CD4-positive, alpha-beta T cell treated with Interleukin-15 for 1 hour (primary cell): ENCODE results near the gene FOXA3.

ENCODE experiments used
- DNase-seq: peaks from one replicate; pipeline ENCODE4 v3.0.0-alpha.2; 2020

The FOXA3 gene

DNA sequence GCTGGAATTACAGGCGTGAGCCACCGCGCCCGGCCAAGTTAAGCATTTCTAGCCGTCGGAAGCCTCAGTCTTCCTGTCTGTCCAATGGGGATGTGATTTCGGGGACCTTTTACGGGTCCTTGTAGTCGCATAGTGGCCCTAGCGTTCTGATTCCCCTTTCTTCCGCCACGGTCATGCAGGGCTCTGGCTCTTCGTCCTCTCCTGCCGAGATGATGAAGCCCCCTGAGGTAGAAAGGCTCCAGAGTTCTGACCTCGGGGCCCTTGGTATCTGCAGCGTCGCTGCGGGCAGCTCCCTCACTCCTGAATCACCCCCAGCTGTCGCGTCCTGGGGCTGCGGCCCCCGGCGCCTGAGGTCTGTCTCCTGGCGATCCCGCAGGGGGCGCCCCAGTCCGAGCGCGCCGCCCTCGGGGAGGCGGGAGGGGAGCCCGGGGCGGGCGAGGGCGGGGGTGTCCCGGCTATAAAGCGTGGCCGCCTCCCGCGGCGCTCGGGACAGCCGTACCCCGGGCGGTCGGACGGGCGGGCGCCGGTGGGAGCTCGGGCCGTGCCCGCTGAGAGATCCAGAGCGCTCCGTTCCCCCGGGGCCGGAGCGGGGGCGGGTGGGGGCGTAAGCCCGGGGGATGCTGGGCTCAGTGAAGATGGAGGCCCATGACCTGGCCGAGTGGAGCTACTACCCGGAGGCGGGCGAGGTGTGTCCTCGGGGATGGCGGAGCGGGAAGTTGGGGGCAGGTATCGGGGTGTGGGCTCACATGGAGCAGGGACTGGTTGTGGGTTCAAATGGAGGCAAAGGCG, at the start of gene FOXA3:
Gene FOXA3, plus strand, starts transcription at position 487 of the 789 bp plus-strand sequence. Its CDS starts 131 bp downstream, at position 618.
- peak; percentile 57 for DNase-seq

DNA sequence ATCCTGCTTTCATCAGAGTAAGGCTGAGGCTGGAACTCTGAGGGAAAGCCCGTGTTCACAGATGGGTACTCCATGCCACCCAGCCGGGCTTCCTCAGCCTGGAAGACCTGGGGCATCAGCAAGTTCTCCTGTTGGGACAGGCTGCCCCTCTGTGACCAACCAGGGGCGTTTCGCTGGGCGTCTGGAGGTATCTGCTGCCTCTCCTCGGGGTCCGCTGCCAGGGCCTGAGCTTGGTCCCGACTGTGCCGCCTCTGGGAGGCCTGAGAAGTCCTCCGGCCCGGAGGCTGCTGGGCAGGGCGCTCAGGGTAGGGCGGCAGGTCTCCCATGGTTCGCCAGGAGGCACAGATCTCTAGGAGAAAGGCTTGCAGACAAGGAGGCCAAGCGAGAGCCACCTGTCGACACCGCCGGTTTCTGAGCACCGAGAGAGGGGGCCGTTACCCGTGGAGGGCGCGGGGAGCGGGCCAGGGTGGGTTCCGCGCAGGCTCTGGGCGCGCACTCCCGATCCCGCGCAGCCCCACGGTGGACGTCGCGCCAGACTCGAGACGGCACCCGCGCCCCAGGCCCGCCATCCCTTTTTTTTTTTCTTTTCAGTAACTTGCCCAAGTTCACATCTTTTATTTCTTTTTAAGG, 49.2 kb upstream of the FOXA3 start, which contains the start of gene RSPH6A:
Gene RSPH6A, minus strand, starts transcription at position 458 of the 630 bp plus-strand sequence. Its CDS starts 132 bp downstream, at position 326.
- no peak for DNase-seq

DNA sequence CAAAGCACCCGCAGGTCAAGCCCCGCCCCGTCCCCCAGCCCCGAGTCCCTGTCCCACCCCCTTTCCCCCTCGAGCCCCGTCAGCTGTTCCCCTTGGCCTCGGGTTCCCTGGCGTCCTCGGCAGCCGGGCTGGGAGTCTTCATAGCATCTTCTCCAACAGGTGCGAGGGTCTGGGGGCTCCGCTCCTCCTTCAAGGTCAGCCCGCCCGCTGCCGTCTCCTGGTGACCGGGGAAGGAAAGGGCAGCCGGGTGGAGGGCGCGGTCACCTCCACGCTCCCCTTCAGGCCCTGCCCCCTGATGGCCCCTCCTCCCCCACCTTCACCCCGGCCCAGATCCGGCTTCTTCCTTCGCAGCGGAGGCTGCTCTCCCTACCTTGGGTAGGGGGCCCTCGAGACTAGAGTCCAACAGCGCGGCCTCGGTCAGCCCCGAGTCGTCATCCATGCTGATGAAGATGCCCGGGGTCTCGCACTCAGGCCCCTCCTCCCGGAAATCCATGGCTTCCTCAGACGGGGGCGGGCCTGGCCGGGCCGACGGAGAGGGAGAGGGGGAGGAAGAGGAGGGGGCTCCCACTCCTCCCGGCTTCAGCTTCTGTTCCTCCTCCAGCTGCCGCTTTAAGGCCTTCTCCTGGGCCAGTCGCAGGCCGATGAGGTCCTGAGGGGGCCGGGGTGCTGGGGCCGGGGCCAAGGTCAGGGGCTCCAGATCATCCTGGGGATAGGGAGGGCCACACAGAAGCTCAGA, 48.5 kb upstream of the FOXA3 start:
- no peak for DNase-seq

- no peak for DNase-seq
Observed at GRCh38 chr19:45816236-45817009, 47.7 kb upstream of the FOXA3 start.

- peak; percentile 95 for DNase-seq
Observed at GRCh38 chr19:45817010-45817724, 47.0 kb upstream of the FOXA3 start.

- no peak for DNase-seq
Observed at GRCh38 chr19:45817725-45818301, 46.3 kb upstream of the FOXA3 start.

DNA sequence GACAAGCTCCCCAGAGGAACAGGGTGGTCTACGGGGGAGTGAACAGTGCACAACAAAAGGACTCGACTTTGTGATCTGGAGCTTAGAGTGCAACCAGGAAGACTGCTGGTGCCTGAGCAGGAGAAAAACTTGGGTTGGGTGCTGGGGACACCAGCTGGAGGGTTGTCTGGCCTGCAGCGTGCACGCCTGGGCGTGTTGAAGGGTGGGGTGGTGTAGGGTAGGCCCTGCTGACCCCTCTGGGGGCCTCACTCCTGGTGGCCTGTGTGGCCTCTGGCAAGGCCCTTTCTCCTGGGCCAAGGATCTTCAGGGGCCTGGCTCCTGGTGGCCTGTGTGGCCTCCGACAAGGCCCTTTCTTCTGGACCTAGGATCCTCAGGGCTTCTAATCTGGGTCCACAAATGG, 44.4 kb upstream of the FOXA3 start:
- DNase-seq, result no peak

DNA sequence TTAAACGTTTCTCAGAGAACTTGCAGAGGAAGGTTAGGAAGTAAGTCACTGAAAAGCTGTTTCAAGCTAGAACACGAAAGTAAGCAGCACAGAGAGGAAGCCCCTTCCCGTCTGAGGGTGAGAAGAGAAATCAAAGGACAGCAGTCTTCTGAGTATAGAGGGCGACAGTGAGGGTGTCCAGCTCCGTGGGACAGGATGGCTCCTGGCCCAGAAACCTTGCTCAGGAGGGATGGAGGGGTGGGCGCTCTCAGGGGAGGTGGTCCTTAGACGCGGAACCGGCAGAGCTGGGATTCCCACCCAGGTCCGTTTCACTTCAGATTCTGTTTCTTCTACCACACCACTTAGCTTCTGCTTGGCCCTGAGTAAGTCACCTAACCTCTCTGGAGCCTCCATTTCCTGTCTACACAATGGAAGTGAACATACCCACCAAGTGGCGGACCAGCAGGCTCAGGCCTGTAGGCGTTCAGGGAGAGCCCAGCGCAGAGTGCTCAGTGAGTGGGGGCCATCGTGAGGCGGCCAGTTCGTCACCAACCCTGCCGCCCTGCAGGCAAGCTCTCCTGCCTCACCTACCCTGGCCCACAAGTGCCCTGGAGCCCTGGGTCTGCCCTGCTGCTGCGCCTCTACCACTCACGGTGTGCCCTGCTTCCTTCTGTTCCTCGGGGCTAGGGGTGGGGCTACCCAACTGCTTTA, 43.6 kb upstream of the FOXA3 start:
- no peak for DNase-seq

DNA sequence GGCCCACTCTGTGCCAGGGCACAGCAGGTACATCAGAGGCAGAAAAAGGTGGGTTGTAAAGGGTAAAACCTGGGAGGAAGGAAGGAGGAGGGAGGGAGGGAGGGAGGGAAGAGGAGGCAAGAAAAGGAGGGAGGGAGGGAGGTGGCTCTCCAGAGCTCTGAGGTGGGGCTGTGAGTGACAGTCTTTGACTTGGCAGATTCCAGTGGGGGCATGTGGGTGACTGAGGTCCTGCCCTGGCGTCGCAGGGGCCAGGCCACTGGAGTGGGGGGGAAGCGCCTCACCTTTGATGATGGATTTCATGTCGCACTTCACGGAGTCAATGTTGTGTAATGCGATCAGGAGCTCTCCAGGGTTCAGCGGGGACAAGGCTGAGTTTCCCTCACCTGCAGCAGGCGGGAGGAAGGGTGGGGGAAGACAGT, 43.0 kb upstream of the FOXA3 start:
- no peak for DNase-seq

- DNase-seq, result no peak
Observed at GRCh38 chr19:45821570-45821969, 42.6 kb upstream of the FOXA3 start.

DNA sequence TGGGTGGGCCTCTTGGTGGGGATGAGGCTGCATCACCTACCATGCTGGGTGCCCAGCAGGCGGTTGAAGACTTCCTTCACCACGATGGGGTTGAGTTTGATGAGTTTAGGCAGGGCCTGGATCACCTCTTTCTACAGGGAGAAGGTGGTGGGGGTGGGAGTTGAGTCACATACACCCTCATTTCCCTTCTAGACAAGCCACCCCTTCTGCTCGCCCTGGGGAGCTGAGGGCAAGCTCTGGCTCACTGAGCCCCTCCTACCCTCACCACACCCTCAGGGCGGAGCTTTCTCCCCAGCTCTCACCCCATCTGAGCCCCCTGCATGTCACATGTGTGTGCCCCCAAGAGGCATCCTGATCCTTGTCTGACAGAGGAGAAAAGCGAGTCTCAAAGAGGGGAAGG, 41.4 kb upstream of the FOXA3 start:
- DNase-seq, result no peak

DNA sequence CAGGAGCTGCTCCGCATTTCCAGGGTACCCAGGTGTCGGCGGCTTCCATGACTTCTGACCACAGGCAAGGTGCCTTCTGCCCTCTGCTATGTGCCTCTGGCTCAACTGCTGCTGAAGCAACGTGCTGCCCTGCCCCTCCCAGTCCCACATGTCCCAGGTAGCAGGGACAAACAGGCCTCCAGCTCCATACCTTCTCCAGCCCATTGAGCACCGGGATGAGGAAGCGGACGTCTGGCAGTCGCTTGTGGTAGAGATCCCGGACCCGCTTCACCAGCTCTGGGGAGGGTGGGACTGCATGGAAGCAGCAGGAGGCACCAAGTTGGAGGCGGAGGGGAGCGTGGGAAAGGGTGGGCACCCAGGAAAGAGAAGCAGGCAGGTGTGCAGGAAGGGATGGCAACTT, 40.9 kb upstream of the FOXA3 start:
- DNase-seq, result no peak

- no peak for DNase-seq
Observed at GRCh38 chr19:45824041-45824471, 40.1 kb upstream of the FOXA3 start.

DNA sequence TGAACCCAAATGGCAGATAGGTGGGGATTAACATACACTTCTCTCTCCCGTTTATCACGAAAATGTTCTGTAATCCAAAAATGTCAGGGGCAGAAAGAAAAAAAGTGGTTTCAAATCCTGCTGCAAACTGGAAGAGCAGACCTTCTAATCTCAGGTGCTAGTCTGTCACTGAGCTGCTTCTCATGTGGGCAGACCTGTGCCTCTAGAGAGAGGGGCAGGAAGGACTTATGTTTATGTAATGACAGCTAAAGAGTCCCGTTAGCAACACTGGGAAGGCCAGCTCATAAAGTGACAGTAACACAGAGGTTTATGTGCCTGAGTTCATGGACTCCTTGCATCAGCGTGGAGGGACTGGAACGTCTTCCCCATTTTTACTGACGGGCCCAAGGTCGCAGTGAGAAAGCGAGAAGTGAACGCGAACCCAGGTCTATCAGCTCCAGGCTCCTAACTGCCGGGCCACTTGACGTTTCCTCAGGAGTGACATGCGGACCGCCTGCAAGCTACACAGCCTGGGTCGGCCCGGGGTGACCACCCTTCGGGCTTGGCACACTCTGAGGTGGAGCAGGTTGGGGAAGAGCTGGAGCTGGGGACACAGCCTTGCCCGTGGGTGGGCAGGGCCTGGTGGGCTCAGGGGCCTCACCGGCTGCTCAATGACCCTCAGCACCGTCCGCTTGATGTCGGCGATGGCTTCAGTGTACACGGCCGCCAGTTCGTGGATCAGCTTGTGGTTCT, 39.4 kb upstream of the FOXA3 start:
- no peak for DNase-seq

- DNase-seq, result no peak
Observed at GRCh38 chr19:45825263-45825605, 38.9 kb upstream of the FOXA3 start.

DNA sequence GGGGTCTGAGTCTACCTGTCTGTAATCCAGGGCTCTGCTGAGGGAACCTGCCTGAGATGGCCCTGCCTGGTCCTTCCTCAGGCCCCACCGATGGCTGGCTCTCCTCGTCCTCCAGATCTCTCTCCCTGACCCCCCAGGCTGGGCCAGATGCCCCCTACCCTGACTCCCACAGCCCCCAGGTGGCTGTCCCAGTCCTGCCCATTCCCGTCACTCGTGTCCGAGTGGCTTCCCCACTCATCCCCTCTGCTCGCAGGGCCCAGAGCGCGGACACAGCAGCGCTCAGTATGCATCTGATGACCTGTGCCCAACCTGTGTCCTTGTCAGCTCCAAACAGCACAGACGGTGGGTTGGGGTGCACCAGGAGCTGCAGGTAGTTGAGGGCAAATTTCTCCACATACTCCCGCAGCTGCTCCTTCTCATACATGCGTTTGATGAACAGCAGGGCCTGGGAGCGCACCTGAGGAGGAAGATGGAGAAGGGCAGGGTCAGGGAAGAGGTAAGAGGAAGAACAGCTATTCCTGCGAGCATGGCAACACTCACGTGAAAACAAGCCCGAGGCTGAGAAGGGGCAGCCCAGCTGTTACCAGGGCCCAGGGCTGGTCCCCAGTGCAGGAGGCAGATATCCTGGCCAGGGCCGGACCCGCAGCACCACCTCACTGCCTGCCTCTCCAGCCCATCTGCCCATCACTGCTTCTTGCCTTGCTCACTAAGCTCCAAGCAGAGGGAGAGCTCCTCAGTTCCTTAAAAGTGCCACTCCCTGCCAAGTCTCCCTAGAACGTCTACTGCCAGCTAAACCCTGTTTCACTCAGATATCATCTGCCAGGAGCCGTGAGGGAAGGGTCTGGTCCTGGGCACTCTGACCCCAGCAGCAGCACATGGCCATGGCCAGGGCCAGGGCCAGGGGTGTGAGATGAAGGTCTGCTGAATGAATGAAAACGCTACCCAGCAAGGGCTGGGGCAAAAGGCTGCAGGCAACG, 37.9 kb upstream of the FOXA3 start:
- DNase-seq, result no peak

GRCh38 chr19:45826934-45827333, 37.2 kb upstream of the FOXA3 start:
- DNase-seq, result no peak

DNA sequence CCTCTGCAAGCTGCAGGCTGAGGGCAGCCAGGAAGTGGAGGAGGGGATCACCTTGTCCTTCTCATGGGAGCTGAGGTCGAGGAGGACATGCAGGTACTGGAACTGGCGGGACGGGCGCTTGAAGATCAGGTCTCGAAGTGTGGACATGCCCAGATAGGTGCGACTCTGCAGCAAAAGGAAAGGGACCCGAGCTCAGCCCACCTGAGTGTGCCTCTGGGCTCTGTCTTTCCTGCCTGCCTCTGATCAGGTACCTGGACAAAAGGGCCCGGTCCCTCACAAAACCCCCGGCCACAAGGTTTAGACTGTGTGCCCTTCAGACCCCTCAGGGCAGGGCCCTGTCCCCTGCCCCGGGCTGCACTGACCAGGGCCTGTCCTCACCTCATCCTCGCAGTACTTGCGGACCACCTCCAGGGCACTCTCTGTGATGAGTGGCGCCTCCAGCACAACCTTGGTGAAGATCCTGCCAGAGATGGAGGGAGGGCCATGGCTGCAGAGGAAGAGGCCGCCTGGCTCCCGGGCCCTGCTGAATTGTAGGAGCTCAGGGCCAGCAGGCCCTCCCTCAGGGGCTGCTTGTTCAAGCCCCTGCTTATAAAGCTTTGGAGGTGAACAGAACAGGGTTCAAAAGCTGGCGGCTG, 36.5 kb upstream of the FOXA3 start:
- no peak for DNase-seq

DNA sequence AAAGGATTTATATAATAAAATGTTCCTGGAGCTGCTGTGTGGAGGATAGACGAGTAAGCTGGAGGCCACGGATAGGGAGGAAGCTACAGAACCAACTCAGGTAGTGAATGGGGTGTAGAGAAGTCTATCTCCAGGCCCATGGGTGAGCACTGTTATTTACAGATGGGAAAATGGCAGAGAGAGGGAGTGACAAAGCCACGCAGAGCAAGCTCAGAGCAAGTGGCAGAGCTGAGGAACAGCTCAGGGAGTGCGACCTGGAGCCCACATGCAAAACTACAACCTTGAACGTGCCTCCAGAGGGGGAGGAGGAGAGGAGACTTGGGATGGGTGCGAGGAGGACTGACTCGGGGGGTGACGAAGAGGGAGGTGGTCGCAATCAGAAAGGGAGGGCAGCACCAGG, 35.6 kb upstream of the FOXA3 start:
- DNase-seq, result no peak
